Right forelimb (tissue), 1 donor: Measurements from ENCODE around the gene POLD4.

Source experiments
- DNase-seq: peaks from one replicate; pipeline ENCODE4 v3.0.0-alpha.2; 2018

POLD4 gene

GRCh38 chr11:67370351-67371076 is 17.2 kb upstream of the POLD4 start:
- DNase-seq, result no peak

GRCh38 chr11:67369801-67370284 is 16.5 kb upstream of the POLD4 start:
- DNase-seq, result no peak

GRCh38 chr11:67369275-67369674 is 15.9 kb upstream of the POLD4 start:
- DNase-seq, result no peak

GRCh38 chr11:67368621-67369020 is 15.3 kb upstream of the POLD4 start:
- no peak for DNase-seq

- no peak for DNase-seq
Observed at GRCh38 chr11:67367761-67368227, 14.4 kb upstream of the POLD4 start.

- DNase-seq, result no peak
Observed at GRCh38 chr11:67366961-67367760, 13.8 kb upstream of the POLD4 start.

GRCh38 chr11:67366546-67366945 is 13.2 kb upstream of the POLD4 start:
- no peak for DNase-seq

GRCh38 chr11:67365736-67366444 is 12.5 kb upstream of the POLD4 start:
- no peak for DNase-seq

GRCh38 chr11:67364783-67365722 is 11.7 kb upstream of the POLD4 start:
- DNase-seq, result no peak

- DNase-seq, result no peak
Observed at GRCh38 chr11:67364169-67364568, 10.8 kb upstream of the POLD4 start.

- no peak for DNase-seq
Observed at GRCh38 chr11:67357831-67358670, 4.7 kb upstream of the POLD4 start.

- no peak for DNase-seq
Observed at GRCh38 chr11:67356864-67357561, 3.7 kb upstream of the POLD4 start.

- no peak for DNase-seq
Observed at GRCh38 chr11:67356387-67356863, 3.1 kb upstream of the POLD4 start.

- DNase-seq, result no peak
Observed at GRCh38 chr11:67355794-67356386, 2.5 kb upstream of the POLD4 start.

- DNase-seq, result no peak
Observed at GRCh38 chr11:67355023-67355793, 1.9 kb upstream of the POLD4 start.

GRCh38 chr11:67354075-67355022 is 1.0 kb upstream of the POLD4 start:
- DNase-seq, result no peak

- no peak for DNase-seq
Observed at GRCh38 chr11:67352546-67353316, 615 bp downstream of the POLD4 start.
